H9 (cell line): ENCODE data around the gene SLC39A1. TPM values are rescaled to one million over a fixed set of nuclear protein-coding genes. Genes with fewer than 3 reads are reported as not detected.

ENCODE experiments used
- DNase-seq: peaks from one replicate; pipeline ENCODE4 v3.0.0-alpha.2; 2017
- H2AFZ ChIP-seq: one replicate; pipeline ENCODE4 v1.6.1; 2013; ENCODE audit warnings: mild to moderate bottlenecking, low read length, control low read depth, moderate library complexity
- H2AK5ac ChIP-seq: 2 replicates; pipeline ENCODE4 v1.6.1; 2013; ENCODE audit warnings: low read length, control low read depth, mixed read lengths; ENCODE audit not compliant: insufficient read length
- H2BK120ac ChIP-seq: one replicate; pipeline ENCODE4 v1.6.1; 2013; ENCODE audit warnings: low read depth, mild to moderate bottlenecking, low read length, control low read depth, inconsistent platforms; ENCODE audit not compliant: poor library complexity, severe bottlenecking
- H2BK12ac ChIP-seq: 2 replicates; pipeline ENCODE4 v1.6.1; 2013; ENCODE audit warnings: low read length, control low read depth, mixed read lengths, low read depth; ENCODE audit not compliant: insufficient read length
- H2BK15ac ChIP-seq: 2 replicates; pipeline ENCODE4 v1.6.1; 2013; ENCODE audit warnings: low read depth, low read length, control low read depth
- H2BK20ac ChIP-seq: one replicate; pipeline ENCODE4 v1.6.1; 2013; ENCODE audit warnings: low read depth, mild to moderate bottlenecking, low read length, control low read depth, inconsistent platforms; ENCODE audit not compliant: poor library complexity, severe bottlenecking
- H2BK5ac ChIP-seq: 2 replicates; pipeline ENCODE4 v1.6.1; 2013; ENCODE audit warnings: low read length, control low read depth, mixed read lengths; ENCODE audit not compliant: insufficient read length
- H3K14ac ChIP-seq: 2 replicates; pipeline ENCODE4 v1.6.1; 2013; ENCODE audit warnings: low read length, control low read depth; ENCODE audit not compliant: insufficient read depth
- H3K18ac ChIP-seq: 2 replicates; pipeline ENCODE4 v1.6.1; 2013; ENCODE audit warnings: low read depth, mild to moderate bottlenecking, mixed read lengths, low read length, control low read depth; ENCODE audit not compliant: insufficient read length
- H3K23ac ChIP-seq: 2 replicates; pipeline ENCODE4 v1.6.1; 2013; ENCODE audit warnings: low read length, control low read depth, mixed read lengths, low read depth; ENCODE audit not compliant: insufficient read length
- H3K23me2 ChIP-seq: 2 replicates; pipeline ENCODE4 v1.6.1; 2013; ENCODE audit warnings: low read depth, mild to moderate bottlenecking, mixed read lengths, low read length, control low read depth; ENCODE audit not compliant: insufficient read length, poor library complexity, severe bottlenecking
- H3K27ac ChIP-seq: 2 replicates; pipeline ENCODE4 v1.5.1; 2013; ENCODE audit warnings: low read length, control low read depth, mixed read lengths, low read depth; ENCODE audit not compliant: insufficient read length
- H3K27me3 ChIP-seq: 2 replicates; pipeline ENCODE4 v1.6.1; 2013; ENCODE audit warnings: low read length, control low read depth, inconsistent platforms; ENCODE audit not compliant: insufficient read depth
- H3K4ac ChIP-seq: 2 replicates; pipeline ENCODE4 v1.6.1; 2013; ENCODE audit warnings: low read depth, mild to moderate bottlenecking, control low read depth, inconsistent platforms, low read length, moderate library complexity
- H3K4me1 ChIP-seq: 2 replicates; pipeline ENCODE4 v1.6.1; 2013; ENCODE audit warnings: low read length, control low read depth, inconsistent platforms; ENCODE audit not compliant: insufficient read depth
- H3K4me2 ChIP-seq: 2 replicates; pipeline ENCODE4 v1.6.1; 2013; ENCODE audit warnings: low read length, control low read depth, mixed read lengths; ENCODE audit not compliant: insufficient read length, insufficient read depth
- H3K56ac ChIP-seq: 2 replicates; pipeline ENCODE4 v1.6.1; 2013; ENCODE audit warnings: low read depth, mild to moderate bottlenecking, mixed read lengths, low read length, control low read depth; ENCODE audit not compliant: insufficient read length
- H3K79me1 ChIP-seq: 2 replicates; pipeline ENCODE4 v1.6.1; 2013; ENCODE audit warnings: low read depth, mild to moderate bottlenecking, moderate library complexity, low read length, control low read depth, inconsistent platforms; ENCODE audit not compliant: insufficient read depth, poor library complexity, severe bottlenecking
- H3K79me2 ChIP-seq: 2 replicates; pipeline ENCODE4 v1.6.1; 2013; ENCODE audit warnings: low read length, control low read depth, inconsistent platforms; ENCODE audit not compliant: insufficient read depth
- H3K9ac ChIP-seq: 2 replicates; pipeline ENCODE4 v1.6.1; 2013; ENCODE audit warnings: low read length, control low read depth, mixed read lengths; ENCODE audit not compliant: insufficient read length; ENCODE audit errors: extremely low read depth
- H3K9me3 ChIP-seq: one replicate; pipeline ENCODE4 v1.6.1; 2013; ENCODE audit warnings: low read depth, low read length, inconsistent platforms; ENCODE audit not compliant: control insufficient read depth
- H3T11ph ChIP-seq: one replicate; pipeline ENCODE4 v1.6.1; 2013; ENCODE audit warnings: mild to moderate bottlenecking, low read length, control low read depth, inconsistent platforms
- H4K20me1 ChIP-seq: one replicate; pipeline ENCODE4 v1.6.1; 2013; ENCODE audit not compliant: control insufficient read depth, insufficient read length, insufficient read depth
- H4K5ac ChIP-seq: 2 replicates; pipeline ENCODE4 v1.6.1; 2013; ENCODE audit warnings: low read depth, mild to moderate bottlenecking, mixed read lengths, low read length, control low read depth; ENCODE audit not compliant: insufficient read length
- H4K8ac ChIP-seq: replicated peaks from 2 replicates; pipeline ENCODE4 v1.6.1; 2013; ENCODE audit warnings: low read length, control low read depth, mixed read lengths, low read depth; ENCODE audit not compliant: insufficient read length
- H4K91ac ChIP-seq: 2 replicates; pipeline ENCODE4 v1.6.1; 2013; ENCODE audit warnings: low read depth, mild to moderate bottlenecking, moderate library complexity, mixed read lengths, low read length, control low read depth; ENCODE audit not compliant: insufficient read length
- H3K27ac Mint-ChIP-seq, 3 experiments: 2 replicates in 2 of 3; 3 replicates in 1 of 3; pipeline ENCODE4 v1.8.0; 2020 to 2021; ENCODE audit warnings: mixed read lengths in 3 of 3, mild to moderate bottlenecking in 1 of 3, moderate library complexity in 1 of 3
- H3K27me3 Mint-ChIP-seq: 2 replicates; pipeline ENCODE4 v1.8.0; 2021; ENCODE audit warnings: low read depth, mild to moderate bottlenecking, moderate library complexity, mixed read lengths
- H3K36me3 Mint-ChIP-seq, 3 experiments: 2 replicates in 2 of 3; 3 replicates in 1 of 3; pipeline ENCODE4 v1.8.0; 2020 to 2021; ENCODE audit warnings: low read depth in 3 of 3, mixed read lengths in 3 of 3; ENCODE audit not compliant: insufficient read depth in 1 of 3
- H3K4me1 Mint-ChIP-seq, 2 experiments: 2 replicates each; pipeline ENCODE4 v1.8.0; 2020; ENCODE audit warnings: mixed read lengths in 2 of 2
- H3K4me3 Mint-ChIP-seq, 2 experiments: 2 replicates in 1 of 2; 3 replicates in 1 of 2; pipeline ENCODE4 v1.8.0; 2020 to 2021; ENCODE audit warnings: mild to moderate bottlenecking in 2 of 2, mixed read lengths in 2 of 2, moderate library complexity in 1 of 2
- H3K9me3 Mint-ChIP-seq, 2 experiments: 2 replicates in 1 of 2; 3 replicates in 1 of 2; pipeline ENCODE4 v1.8.0; 2020; ENCODE audit warnings: mild to moderate bottlenecking in 2 of 2, mixed read lengths in 2 of 2, moderate library complexity in 1 of 2
- WGBS: extraction: QIAGEN DNeasy Blood & Tissue Kit; methylation state at CpG from one replicate; pipeline ENCODE4 v1.1.7; 2013; ENCODE audit warnings: missing lambda C conversion rate, low lambda C conversion rate, mixed read lengths; ENCODE audit not compliant: insufficient read length; ENCODE audit errors: extremely low coverage; 5-methylcytosine and 5-hydroxymethylcytosine counted together
- total RNA-seq: library from RNA; stranded (reverse); gene quantifications from 2 replicates; pipeline ENCODE4 v1.2.1, GENCODE V29; 2021
- TF ChIP-seq, protein P1 (sequence below): fragments of 200-600 bp; sonication (generic); conservative IDR thresholded peaks from 3 replicates; pipeline ENCODE4 v1.8.0; 2021; ENCODE audit warnings: antibody characterized with exemption, mild to moderate bottlenecking

Gene SLC39A1
- total RNA-seq, 1 experiment from 2014 or later, result 161 TPM

DNA sequence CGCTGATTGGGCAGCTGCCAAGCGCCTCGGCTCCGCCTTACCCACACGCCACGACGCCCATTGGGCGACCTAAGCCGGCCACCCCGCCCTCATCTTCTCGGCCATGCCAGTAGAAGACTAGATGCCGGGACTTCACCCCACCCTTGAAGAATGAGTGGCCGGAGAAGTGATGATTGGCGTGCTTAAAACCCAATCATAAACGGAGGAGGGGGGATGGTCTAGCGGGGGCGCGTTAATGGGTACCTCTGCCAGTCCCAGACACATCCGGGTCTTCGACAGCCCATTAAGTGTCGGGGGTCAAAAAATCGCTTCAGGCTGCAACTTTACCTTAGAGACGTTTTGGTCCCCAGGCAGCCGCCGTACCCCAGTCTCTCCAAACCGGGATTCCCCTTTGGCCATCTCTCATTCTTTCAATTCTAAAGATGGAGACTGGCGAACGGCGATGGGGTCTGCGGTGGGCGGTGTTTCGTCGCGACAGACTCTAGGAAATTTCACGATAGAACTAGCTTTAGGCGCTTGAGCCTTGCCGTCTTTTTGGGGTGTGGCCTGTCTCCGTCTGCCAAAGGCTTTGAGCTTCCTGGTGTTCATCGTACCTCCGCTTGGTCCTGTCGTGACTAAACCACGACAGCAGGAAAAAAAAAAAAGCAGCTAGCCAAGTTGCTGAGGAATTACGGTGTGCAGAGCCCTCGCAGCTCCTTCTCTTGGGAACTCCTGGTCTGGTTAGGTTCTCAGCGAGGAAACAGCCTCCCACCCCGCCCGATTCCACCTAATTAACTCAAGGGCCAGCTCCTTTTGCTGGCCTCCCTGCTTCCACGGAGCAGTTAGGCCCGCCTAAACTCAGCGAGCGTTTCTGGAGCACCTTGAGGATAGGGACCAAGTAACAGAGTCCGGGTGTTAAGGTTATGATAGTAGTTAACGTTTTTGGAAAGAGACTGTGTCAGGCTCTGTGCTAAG, 40.1 kb downstream of the SLC39A1 start, which contains the start of gene GATAD2B:
Gene GATAD2B (minus strand): TSS at position 1 of the 954 bp plus-strand sequence. CDS start 94,625 bp downstream, outside the sequence.
- DNase-seq, result peak; percentile 100
- Histone ChIP-seq H4K8ac (no peak within 1 kb of the TSS), H3K4me1 (no peaks in the 10 kb centered on the region; the same call in 1 of the 2 replicates), H3K56ac (no peak within 1 kb of the TSS), H3T11ph (no peak within 1 kb of the TSS), H4K5ac (no peak within 1 kb of the TSS), H2BK20ac (no peak within 1 kb of the TSS), H3K18ac (peak within 1 kb of the TSS; percentile 96), H2AFZ (no peak within 1 kb of the TSS), H2BK5ac (peak within 1 kb of the TSS; percentile 59), H3K4me2 (peak within 1 kb of the TSS; percentile 99), H3K23ac (no peak within 1 kb of the TSS), H3K79me1 (no peaks in the 10 kb centered on the region), H3K23me2 (peaks cover 14% of the 10 kb centered on the region), H3K9me3 (no peaks in the 10 kb centered on the region), H3K27ac (peak within 1 kb of the TSS; percentile 61), H3K14ac (peak within 1 kb of the TSS; percentile 93), H3K79me2 (peaks cover 29% of the 10 kb centered on the region; the same call in 1 of the 2 replicates), H4K91ac (no peak within 1 kb of the TSS), H3K27me3 (no peaks in the 10 kb centered on the region), H2BK12ac (no peak within 1 kb of the TSS), H3K9ac (peak within 1 kb of the TSS; percentile 88), H3K4ac (no peak within 1 kb of the TSS), H2BK120ac (no peak within 1 kb of the TSS), H4K20me1 (peaks cover 4% of the 10 kb centered on the region), H2BK15ac (no peak within 1 kb of the TSS), H2AK5ac (no peak within 1 kb of the TSS)
- peak within 1 kb of the TSS; percentile 96 to 98 (median 96) for H3K27ac Mint-ChIP-seq
- H3K36me3 Mint-ChIP-seq, result peaks cover 1 to 5% (median 4%) of the 10 kb centered on the region in 3 experiments; a peak in 3 of 7 replicates
- H3K4me3 Mint-ChIP-seq, result peak within 1 kb of the TSS; percentile 89 to 94
- peaks cover 24% of the 10 kb centered on the region in 2 experiments for H3K4me1 Mint-ChIP-seq
- WGBS, result no CpG with 5 or more reads among the region's 53 CpGs
- no peaks in the 10 kb centered on the region for H3K27me3 Mint-ChIP-seq
- no peaks in the 10 kb centered on the region for H3K9me3 Mint-ChIP-seq
- TF ChIP-seq, protein P1, sequence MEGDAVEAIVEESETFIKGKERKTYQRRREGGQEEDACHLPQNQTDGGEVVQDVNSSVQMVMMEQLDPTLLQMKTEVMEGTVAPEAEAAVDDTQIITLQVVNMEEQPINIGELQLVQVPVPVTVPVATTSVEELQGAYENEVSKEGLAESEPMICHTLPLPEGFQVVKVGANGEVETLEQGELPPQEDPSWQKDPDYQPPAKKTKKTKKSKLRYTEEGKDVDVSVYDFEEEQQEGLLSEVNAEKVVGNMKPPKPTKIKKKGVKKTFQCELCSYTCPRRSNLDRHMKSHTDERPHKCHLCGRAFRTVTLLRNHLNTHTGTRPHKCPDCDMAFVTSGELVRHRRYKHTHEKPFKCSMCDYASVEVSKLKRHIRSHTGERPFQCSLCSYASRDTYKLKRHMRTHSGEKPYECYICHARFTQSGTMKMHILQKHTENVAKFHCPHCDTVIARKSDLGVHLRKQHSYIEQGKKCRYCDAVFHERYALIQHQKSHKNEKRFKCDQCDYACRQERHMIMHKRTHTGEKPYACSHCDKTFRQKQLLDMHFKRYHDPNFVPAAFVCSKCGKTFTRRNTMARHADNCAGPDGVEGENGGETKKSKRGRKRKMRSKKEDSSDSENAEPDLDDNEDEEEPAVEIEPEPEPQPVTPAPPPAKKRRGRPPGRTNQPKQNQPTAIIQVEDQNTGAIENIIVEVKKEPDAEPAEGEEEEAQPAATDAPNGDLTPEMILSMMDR, result no peak
